H9 (cell line): ENCODE results near the gene USP13. TPM values are rescaled to one million over a fixed set of nuclear protein-coding genes. Genes with fewer than 3 reads are reported as not detected.

Experiments
- DNase-seq: peaks from one replicate; pipeline ENCODE4 v3.0.0-alpha.2; 2017
- H2AFZ ChIP-seq: one replicate; pipeline ENCODE4 v1.6.1; 2013; ENCODE audit warnings: mild to moderate bottlenecking, low read length, control low read depth, moderate library complexity
- H2AK5ac ChIP-seq: 2 replicates; pipeline ENCODE4 v1.6.1; 2013; ENCODE audit warnings: low read length, control low read depth, mixed read lengths; ENCODE audit not compliant: insufficient read length
- H2BK120ac ChIP-seq: one replicate; pipeline ENCODE4 v1.6.1; 2013; ENCODE audit warnings: low read depth, mild to moderate bottlenecking, low read length, control low read depth, inconsistent platforms; ENCODE audit not compliant: poor library complexity, severe bottlenecking
- H2BK12ac ChIP-seq: 2 replicates; pipeline ENCODE4 v1.6.1; 2013; ENCODE audit warnings: low read length, control low read depth, mixed read lengths, low read depth; ENCODE audit not compliant: insufficient read length
- H2BK15ac ChIP-seq: 2 replicates; pipeline ENCODE4 v1.6.1; 2013; ENCODE audit warnings: low read depth, low read length, control low read depth
- H2BK20ac ChIP-seq: one replicate; pipeline ENCODE4 v1.6.1; 2013; ENCODE audit warnings: low read depth, mild to moderate bottlenecking, low read length, control low read depth, inconsistent platforms; ENCODE audit not compliant: poor library complexity, severe bottlenecking
- H2BK5ac ChIP-seq: 2 replicates; pipeline ENCODE4 v1.6.1; 2013; ENCODE audit warnings: low read length, control low read depth, mixed read lengths; ENCODE audit not compliant: insufficient read length
- H3K14ac ChIP-seq: 2 replicates; pipeline ENCODE4 v1.6.1; 2013; ENCODE audit warnings: low read length, control low read depth; ENCODE audit not compliant: insufficient read depth
- H3K18ac ChIP-seq: 2 replicates; pipeline ENCODE4 v1.6.1; 2013; ENCODE audit warnings: low read depth, mild to moderate bottlenecking, mixed read lengths, low read length, control low read depth; ENCODE audit not compliant: insufficient read length
- H3K23ac ChIP-seq: 2 replicates; pipeline ENCODE4 v1.6.1; 2013; ENCODE audit warnings: low read length, control low read depth, mixed read lengths, low read depth; ENCODE audit not compliant: insufficient read length
- H3K23me2 ChIP-seq: 2 replicates; pipeline ENCODE4 v1.6.1; 2013; ENCODE audit warnings: low read depth, mild to moderate bottlenecking, mixed read lengths, low read length, control low read depth; ENCODE audit not compliant: insufficient read length, poor library complexity, severe bottlenecking
- H3K27ac ChIP-seq: 2 replicates; pipeline ENCODE4 v1.5.1; 2013; ENCODE audit warnings: low read length, control low read depth, mixed read lengths, low read depth; ENCODE audit not compliant: insufficient read length
- H3K27me3 ChIP-seq: 2 replicates; pipeline ENCODE4 v1.6.1; 2013; ENCODE audit warnings: low read length, control low read depth, inconsistent platforms; ENCODE audit not compliant: insufficient read depth
- H3K4ac ChIP-seq: 2 replicates; pipeline ENCODE4 v1.6.1; 2013; ENCODE audit warnings: low read depth, mild to moderate bottlenecking, control low read depth, inconsistent platforms, low read length, moderate library complexity
- H3K4me1 ChIP-seq: 2 replicates; pipeline ENCODE4 v1.6.1; 2013; ENCODE audit warnings: low read length, control low read depth, inconsistent platforms; ENCODE audit not compliant: insufficient read depth
- H3K4me2 ChIP-seq: 2 replicates; pipeline ENCODE4 v1.6.1; 2013; ENCODE audit warnings: low read length, control low read depth, mixed read lengths; ENCODE audit not compliant: insufficient read length, insufficient read depth
- H3K56ac ChIP-seq: 2 replicates; pipeline ENCODE4 v1.6.1; 2013; ENCODE audit warnings: low read depth, mild to moderate bottlenecking, mixed read lengths, low read length, control low read depth; ENCODE audit not compliant: insufficient read length
- H3K79me1 ChIP-seq: 2 replicates; pipeline ENCODE4 v1.6.1; 2013; ENCODE audit warnings: low read depth, mild to moderate bottlenecking, moderate library complexity, low read length, control low read depth, inconsistent platforms; ENCODE audit not compliant: insufficient read depth, poor library complexity, severe bottlenecking
- H3K79me2 ChIP-seq: 2 replicates; pipeline ENCODE4 v1.6.1; 2013; ENCODE audit warnings: low read length, control low read depth, inconsistent platforms; ENCODE audit not compliant: insufficient read depth
- H3K9ac ChIP-seq: 2 replicates; pipeline ENCODE4 v1.6.1; 2013; ENCODE audit warnings: low read length, control low read depth, mixed read lengths; ENCODE audit not compliant: insufficient read length; ENCODE audit errors: extremely low read depth
- H3K9me3 ChIP-seq: one replicate; pipeline ENCODE4 v1.6.1; 2013; ENCODE audit warnings: low read depth, low read length, inconsistent platforms; ENCODE audit not compliant: control insufficient read depth
- H3T11ph ChIP-seq: one replicate; pipeline ENCODE4 v1.6.1; 2013; ENCODE audit warnings: mild to moderate bottlenecking, low read length, control low read depth, inconsistent platforms
- H4K20me1 ChIP-seq: one replicate; pipeline ENCODE4 v1.6.1; 2013; ENCODE audit not compliant: control insufficient read depth, insufficient read length, insufficient read depth
- H4K5ac ChIP-seq: 2 replicates; pipeline ENCODE4 v1.6.1; 2013; ENCODE audit warnings: low read depth, mild to moderate bottlenecking, mixed read lengths, low read length, control low read depth; ENCODE audit not compliant: insufficient read length
- H4K8ac ChIP-seq: replicated peaks from 2 replicates; pipeline ENCODE4 v1.6.1; 2013; ENCODE audit warnings: low read length, control low read depth, mixed read lengths, low read depth; ENCODE audit not compliant: insufficient read length
- H4K91ac ChIP-seq: 2 replicates; pipeline ENCODE4 v1.6.1; 2013; ENCODE audit warnings: low read depth, mild to moderate bottlenecking, moderate library complexity, mixed read lengths, low read length, control low read depth; ENCODE audit not compliant: insufficient read length
- H3K27ac Mint-ChIP-seq, 3 experiments: 2 replicates in 2 of 3; 3 replicates in 1 of 3; pipeline ENCODE4 v1.8.0; 2020 to 2021; ENCODE audit warnings: mixed read lengths in 3 of 3, mild to moderate bottlenecking in 1 of 3, moderate library complexity in 1 of 3
- H3K27me3 Mint-ChIP-seq: 2 replicates; pipeline ENCODE4 v1.8.0; 2021; ENCODE audit warnings: low read depth, mild to moderate bottlenecking, moderate library complexity, mixed read lengths
- H3K36me3 Mint-ChIP-seq, 3 experiments: 2 replicates in 2 of 3; 3 replicates in 1 of 3; pipeline ENCODE4 v1.8.0; 2020 to 2021; ENCODE audit warnings: low read depth in 3 of 3, mixed read lengths in 3 of 3; ENCODE audit not compliant: insufficient read depth in 1 of 3
- H3K4me1 Mint-ChIP-seq, 2 experiments: 2 replicates each; pipeline ENCODE4 v1.8.0; 2020; ENCODE audit warnings: mixed read lengths in 2 of 2
- H3K4me3 Mint-ChIP-seq, 2 experiments: 2 replicates in 1 of 2; 3 replicates in 1 of 2; pipeline ENCODE4 v1.8.0; 2020 to 2021; ENCODE audit warnings: mild to moderate bottlenecking in 2 of 2, mixed read lengths in 2 of 2, moderate library complexity in 1 of 2
- H3K9me3 Mint-ChIP-seq, 2 experiments: 2 replicates in 1 of 2; 3 replicates in 1 of 2; pipeline ENCODE4 v1.8.0; 2020; ENCODE audit warnings: mild to moderate bottlenecking in 2 of 2, mixed read lengths in 2 of 2, moderate library complexity in 1 of 2
- CTCF ChIP-seq: fragments of 200-600 bp; sonication (generic); conservative IDR thresholded peaks from 3 replicates; pipeline ENCODE4 v1.8.0; 2021; ENCODE audit warnings: antibody characterized with exemption, mild to moderate bottlenecking
- WGBS: extraction: QIAGEN DNeasy Blood & Tissue Kit; methylation state at CpG from one replicate; pipeline ENCODE4 v1.1.7; 2013; ENCODE audit warnings: missing lambda C conversion rate, low lambda C conversion rate, mixed read lengths; ENCODE audit not compliant: insufficient read length; ENCODE audit errors: extremely low coverage; 5-methylcytosine and 5-hydroxymethylcytosine counted together
- total RNA-seq: library from RNA; stranded (reverse); gene quantifications from 2 replicates; pipeline ENCODE4 v1.2.1, GENCODE V29; 2021

The USP13 gene
- total RNA-seq, 1 experiment from 2014 or later, result 26.7 TPM

GRCh38 chr3:179726075-179726699 is 73.3 kb downstream of the USP13 start:
- Mint-ChIP-seq H3K27me3 (no peaks in the 10 kb centered on the region), H3K27ac (peak overlapping the region in 2 of 3 experiments; percentile 1 to 95; a peak in 4 of 7 replicates), H3K9me3 (no peaks in the 10 kb centered on the region; a peak in 2 of 5 replicates), H3K36me3 (peaks cover 31 to 59% (median 56%) of the 10 kb centered on the region in 3 experiments), H3K4me1 (no peaks in the 10 kb centered on the region), H3K4me3 (no peak overlapping the region; a peak in 1 of 5 replicates)
- H2BK20ac ChIP-seq, result no peak overlapping the region
- no peak overlapping the region for H2BK12ac ChIP-seq
- no peak overlapping the region for H3K56ac ChIP-seq
- no peak overlapping the region for H4K91ac ChIP-seq
- H3K79me1 ChIP-seq, result no peaks in the 10 kb centered on the region
- H3K18ac ChIP-seq, result no peak overlapping the region
- H3K9me3 ChIP-seq, result no peaks in the 10 kb centered on the region
- H3K9ac ChIP-seq, result no peak overlapping the region
- no peak overlapping the region for H3K23ac ChIP-seq
- no peak overlapping the region for H3K14ac ChIP-seq
- no peaks in the 10 kb centered on the region for H3K79me2 ChIP-seq
- no peak for DNase-seq
- no peaks in the 10 kb centered on the region for H4K20me1 ChIP-seq
- no peak overlapping the region for H4K5ac ChIP-seq
- TF ChIP-seq CTCF, result no peak
- H2BK5ac ChIP-seq, result no peak overlapping the region
- no peak overlapping the region for H3K4ac ChIP-seq
- no peak overlapping the region for H2AFZ ChIP-seq
- H3K23me2 ChIP-seq, result no peaks in the 10 kb centered on the region
- no peak overlapping the region for H4K8ac ChIP-seq
- no peak overlapping the region for H2BK120ac ChIP-seq
- no peak overlapping the region for H3K4me2 ChIP-seq
- no peak overlapping the region for H2AK5ac ChIP-seq
- H3K4me1 ChIP-seq, result no peaks in the 10 kb centered on the region
- no peak overlapping the region for H2BK15ac ChIP-seq
- no CpG with 5 or more reads among the region's 5 CpGs for WGBS
- no peak overlapping the region for H3T11ph ChIP-seq
- H3K27me3 ChIP-seq, result no peaks in the 10 kb centered on the region
- no peak overlapping the region for H3K27ac ChIP-seq
